Stimulated activated naive CD4-positive, alpha-beta T cell treated with Interleukin-2 at 50 U/mL for 16 hours (primary cell): ENCODE data around the gene HOXD8.

Source experiments
- DNase-seq: peaks from one replicate; lab custom pipeline; 2025; lab: John Stamatoyannopoulos, UW

HOXD8 gene

DNA sequence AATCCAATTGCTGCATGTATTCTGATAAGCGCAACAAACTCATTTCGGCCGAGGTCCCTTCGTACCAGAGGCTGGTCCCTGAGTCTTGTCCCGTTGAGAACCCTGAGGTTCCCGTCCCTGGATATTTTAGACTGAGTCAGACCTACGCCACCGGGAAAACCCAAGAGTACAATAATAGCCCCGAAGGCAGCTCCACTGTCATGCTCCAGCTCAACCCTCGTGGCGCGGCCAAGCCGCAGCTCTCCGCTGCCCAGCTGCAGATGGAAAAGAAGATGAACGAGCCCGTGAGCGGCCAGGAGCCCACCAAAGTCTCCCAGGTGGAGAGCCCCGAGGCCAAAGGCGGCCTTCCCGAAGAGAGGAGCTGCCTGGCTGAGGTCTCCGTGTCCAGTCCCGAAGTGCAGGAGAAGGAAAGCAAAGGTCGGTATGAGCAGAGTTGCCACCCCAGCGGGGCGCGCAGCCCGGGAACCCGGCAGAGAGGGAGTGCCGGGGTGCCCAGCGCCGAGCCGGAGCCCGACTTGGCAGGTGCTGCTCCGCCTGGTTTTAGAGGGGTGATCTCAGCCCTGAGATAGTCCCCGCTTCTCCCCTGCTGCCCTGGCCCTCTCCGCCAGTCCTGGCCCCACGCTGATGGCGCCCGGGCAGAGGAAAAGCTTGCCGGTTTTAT lies 12.2 kb upstream of the HOXD8 start:
- no peak for DNase-seq

DNA sequence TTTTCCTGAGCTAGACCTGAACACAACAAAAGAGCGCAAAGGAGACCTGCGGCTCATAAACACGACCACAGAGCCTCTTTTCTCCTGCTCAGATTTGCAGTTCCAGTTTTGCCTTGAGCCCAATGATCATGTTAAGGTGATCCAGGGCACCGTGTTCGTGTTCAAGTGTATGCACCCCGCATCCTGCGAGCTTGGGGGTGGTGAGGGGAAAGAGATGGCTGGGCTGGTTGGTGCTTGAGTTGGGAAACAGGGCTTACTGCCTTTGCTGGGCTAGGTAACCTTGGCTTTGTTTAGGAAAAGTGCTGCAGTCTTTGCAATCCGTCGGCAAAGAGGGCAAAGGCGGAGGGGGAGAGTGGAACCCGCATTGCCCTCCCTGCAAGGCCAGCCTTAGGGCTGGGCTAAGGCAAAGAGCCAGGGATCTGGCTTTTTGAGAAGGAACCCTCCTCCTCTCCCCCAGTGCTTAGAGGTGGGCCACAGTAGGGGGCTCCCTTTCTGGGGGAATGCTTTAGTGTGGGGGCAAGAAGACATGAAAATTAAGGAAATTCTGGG lies 11.6 kb upstream of the HOXD8 start:
- DNase-seq = no peak

DNA sequence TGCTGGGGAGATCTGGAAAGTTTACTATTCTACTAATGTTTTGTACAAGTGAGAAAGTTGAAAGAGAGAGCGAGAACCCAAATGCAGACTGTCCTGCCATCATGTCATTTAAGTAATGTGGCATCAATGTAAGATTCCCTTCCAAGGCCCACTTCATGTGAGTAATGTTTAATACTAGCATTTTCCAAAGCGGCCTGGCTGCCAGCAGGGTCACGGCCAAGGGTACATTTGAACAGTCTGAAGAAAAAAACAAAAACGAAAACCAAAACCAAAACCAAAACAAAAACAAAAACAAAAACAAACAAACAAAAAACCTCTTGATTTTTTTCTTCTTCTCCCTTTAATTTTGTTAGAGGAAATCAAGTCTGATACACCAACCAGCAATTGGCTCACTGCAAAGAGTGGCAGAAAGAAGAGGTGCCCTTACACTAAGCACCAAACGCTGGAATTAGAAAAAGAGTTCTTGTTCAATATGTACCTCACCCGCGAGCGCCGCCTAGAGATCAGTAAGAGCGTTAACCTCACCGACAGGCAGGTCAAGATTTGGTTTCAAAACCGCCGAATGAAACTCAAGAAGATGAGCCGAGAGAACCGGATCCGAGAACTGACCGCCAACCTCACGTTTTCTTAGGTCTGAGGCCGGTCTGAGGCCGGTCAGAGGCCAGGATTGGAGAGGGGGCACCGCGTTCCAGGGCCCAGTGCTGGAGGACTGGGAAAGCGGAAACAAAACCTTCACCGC lies 10.7 kb upstream of the HOXD8 start:
- DNase-seq = no peak

DNA sequence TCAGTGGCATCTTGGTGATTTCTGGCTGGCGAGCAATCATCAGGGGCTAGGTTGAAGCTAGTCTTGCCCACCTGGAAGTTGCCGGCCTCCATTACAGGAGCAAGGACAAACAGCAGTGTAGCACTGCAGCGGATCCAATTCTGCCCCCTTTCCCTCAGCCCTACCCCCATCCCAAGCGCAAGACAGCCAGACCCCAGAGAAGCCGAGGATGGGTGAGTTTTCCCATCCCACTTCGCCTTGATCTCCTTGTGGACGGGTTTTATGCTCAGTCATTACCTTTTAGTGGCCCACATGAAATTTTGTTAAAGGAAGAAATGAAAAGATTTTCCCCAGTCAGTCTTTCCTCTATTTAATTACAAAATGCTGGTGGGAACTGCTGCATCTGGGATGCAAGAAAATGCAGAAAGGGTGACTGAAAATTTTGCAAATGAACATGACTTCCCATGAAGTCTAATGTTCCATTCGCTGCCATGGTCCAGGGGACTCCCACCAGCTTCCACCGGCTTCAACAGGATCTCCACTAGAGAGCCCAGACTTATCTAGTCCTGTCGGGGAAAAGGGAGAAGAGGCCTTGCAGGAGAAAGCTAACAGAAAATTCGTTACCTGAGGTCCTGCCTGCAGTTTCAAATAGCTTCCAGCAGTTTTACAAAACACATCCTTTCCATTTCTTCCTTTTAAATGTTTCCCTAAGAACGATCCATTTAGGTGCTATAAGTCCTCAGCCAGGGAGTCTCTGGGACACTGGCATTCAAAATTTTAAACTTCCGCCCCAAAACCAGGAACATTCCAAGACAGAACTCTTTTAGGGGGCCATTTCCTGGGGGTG lies 8.9 kb upstream of the HOXD8 start:
- DNase-seq = no peak

DNA sequence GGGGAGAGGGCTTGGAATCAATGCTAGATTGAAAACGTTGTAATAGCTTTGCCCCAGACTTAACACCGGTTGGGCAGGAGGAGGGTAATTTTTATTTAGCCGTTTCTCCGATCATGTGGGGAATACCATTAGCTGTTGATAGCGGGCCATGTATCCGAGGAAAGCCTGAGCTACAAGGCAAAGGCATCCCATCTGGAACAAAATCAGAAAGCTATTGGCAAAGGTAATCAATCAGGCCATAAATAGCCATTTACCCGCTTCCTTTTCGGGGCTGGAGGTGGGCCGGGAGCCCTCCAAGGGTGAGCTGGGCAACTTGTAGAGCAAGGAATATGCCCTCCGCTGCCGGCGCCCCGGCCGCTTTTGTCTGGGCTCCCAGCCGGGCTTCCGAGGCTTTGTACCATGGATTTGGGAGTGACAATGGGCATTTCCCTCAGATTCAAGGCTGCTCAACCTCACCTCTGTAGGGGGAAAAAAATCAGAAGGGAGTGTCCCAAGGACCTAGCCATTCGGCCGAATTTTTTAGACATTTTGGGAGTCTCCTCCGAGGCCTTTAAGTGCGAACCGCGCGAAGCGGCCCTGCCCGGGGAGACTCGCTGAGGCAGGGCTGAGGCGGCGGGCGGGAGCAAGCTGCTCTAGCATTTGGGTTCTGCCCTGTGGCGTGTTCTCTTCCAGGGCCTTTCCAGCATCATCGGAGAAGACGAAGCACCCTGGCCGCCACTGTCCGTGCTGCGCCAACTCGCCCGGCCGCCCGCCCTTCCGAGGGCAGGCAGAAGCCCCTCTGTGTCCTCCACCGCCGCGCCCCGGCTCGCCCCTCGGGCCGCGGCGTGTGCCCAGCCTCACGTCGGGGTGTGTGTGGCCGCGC lies 8.1 kb upstream of the HOXD8 start:
- DNase-seq = no peak

DNA sequence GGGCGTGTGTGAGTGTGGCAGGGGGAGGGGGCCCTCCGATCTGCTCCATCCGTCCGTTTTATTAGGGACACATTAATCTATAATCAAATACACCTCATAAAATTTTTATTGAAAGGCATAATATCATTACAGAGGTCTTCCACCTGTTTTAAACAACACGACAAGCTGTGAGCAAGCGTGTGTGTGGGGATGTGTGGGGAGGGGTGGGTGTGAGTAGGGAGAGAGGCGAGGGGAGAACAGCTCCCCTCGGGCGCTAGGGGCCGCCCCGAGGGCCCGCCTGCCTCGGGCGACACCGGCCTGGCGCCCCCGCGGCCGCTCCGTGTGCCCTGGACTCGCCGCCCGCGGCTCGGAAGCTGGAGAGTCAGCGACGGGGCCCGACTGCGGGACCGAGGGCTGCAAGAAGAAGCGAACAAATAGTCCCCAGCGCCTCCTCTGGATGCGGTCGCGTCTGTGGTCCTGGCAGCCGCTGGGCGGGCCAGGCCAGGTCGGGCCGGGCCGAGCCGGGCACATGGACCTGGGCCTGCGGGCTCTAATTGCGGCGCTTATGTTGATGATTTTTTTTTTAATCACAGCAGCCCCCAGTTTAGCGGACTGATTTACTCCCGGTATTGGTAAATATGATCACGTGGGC lies 7.3 kb upstream of the HOXD8 start:
- no peak for DNase-seq

DNA sequence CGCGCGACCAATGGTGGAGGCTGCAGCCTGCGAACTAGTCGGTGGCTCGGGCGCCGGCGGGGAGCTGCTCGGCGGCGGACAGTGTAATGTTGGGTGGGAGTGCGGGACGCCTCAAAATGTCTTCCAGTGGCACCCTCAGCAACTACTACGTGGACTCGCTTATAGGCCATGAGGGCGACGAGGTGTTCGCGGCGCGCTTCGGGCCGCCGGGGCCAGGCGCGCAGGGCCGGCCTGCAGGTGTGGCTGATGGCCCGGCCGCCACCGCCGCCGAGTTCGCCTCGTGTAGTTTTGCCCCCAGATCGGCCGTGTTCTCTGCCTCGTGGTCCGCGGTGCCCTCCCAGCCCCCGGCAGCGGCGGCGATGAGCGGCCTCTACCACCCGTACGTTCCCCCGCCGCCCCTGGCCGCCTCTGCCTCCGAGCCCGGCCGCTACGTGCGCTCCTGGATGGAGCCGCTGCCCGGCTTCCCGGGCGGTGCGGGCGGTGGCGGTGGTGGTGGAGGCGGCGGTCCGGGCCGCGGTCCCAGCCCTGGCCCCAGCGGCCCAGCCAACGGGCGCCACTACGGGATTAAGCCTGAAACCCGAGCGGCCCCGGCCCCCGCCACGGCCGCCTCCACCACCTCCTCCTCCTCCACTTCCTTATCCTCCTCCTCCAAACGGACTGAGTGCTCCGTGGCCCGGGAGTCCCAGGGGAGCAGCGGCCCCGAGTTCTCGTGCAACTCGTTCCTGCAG lies 6.7 kb upstream of the HOXD8 start, which contains the start of gene HOXD9:
Gene HOXD9 (plus strand): TSS at position 37 of the 728 bp plus-strand sequence. CDS start 50 bp downstream, at position 87.
- DNase-seq = no peak

DNA sequence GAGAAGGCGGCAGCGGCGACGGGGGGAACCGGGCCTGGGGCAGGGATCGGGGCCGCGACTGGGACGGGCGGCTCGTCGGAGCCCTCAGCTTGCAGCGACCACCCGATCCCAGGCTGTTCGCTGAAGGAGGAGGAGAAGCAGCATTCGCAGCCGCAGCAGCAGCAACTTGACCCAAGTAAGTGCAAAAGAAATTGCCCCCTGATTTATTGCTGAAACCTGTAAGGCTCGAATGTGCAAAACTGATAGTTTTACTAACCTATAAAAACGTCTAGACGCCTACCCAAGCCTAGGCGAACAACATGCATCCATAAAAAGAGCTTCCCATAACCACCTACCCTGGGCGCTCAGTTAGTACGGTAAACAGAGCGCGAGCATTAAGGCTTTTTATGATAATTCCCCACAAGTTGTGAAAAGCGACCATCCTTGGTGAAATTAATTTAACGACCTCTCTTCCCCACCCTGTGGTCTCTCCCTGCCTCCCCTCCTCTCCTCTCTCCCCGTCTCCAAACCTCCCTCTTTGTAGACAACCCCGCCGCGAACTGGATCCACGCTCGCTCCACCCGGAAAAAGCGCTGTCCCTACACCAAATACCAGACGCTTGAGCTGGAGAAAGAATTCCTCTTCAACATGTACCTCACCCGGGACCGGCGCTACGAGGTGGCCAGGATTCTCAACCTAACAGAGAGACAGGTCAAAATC lies 5.9 kb upstream of the HOXD8 start:
- no peak for DNase-seq

DNA sequence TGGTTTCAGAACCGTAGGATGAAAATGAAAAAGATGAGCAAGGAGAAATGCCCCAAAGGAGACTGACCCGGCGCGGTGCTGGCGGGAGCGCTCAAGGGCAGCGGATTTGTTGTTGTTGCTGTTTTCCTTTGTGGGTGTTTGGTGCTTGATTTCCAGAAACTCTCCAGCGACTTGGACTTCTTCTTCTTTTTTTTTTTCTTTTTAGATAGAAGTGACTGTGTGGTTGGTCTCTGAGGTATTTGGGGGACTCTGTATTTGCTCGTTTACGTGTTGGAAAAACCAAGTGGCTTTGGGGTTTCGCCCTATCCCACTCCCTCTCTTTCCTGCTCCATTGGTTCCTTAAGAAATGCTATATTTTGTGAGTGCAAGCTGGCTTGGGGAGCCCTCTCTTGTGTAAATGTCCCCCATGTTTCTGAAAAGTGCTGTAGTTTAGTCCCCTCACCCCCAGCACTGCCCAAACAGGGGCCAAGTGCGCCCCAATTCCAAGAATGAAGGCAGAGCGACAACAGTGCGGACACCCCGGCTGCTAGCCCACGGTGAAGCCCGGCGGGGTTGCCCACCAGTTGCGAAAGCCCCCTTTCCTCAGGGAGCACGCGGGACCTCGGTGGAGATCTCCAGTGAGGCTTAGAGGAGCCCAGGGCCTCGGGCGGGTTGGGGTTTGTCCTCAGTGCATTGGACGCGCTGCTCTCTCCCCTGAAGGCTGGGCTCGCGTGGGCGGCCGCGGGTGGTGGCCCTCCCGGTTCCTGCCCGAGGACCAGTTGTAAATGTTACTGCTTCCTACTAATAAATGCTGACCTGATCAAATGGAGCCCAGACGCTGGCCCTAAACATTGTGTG lies 5.2 kb upstream of the HOXD8 start:
- no peak for DNase-seq

DNA sequence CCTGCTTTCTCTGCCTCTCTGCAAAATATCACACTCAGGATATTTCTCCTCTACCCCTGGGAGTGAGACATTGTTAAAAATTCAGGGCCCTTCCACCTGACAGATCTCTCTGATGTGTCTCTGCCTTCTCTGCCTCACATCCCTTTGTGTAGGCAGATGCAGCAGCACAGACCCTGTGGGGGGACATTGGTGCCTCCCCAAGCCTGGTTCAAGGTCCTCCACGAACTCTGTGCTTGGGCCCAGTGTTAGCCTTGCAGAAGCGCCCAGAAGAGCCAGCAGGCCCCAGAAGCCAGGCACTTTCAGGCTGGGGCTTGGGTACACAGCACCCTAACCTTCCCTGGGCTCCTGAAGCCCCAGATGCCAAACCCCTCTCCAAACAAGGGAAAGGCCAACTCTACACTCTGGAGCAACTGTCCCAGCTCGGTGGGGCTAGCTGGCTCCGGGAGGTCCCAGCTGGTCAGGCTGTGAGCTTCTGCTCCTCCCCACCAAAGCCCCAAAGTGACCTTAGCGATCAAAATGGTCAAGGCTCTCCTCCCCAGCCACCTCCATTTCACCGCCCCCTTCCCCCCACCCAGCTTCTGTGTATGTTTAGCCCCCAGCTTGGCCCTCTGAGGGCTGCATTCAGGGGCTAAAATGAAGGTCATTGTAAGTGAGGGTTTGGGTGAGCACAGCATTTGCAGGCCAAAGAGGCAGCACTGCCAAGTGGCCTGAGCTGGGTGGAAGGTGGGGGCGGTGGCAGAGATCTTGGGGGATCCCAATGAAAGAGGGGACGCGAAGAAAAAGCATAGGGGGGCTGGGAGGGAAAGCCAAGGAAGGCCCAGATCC lies 4.3 kb upstream of the HOXD8 start:
- DNase-seq = no peak

DNA sequence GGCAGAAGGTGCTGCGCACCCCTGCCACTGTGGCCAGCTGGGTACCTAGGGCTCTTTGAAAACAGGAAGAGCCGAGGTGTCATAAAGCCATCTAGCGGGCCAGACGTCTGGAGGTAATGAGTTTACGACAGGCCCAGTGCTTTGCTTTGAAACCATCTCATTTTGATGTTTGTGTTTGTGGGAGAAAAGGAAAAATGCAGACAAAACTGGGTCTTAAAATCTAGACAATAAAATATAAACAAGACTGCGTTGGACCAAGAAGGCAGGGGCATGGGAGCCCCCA lies 3.8 kb upstream of the HOXD8 start:
- DNase-seq = no peak

DNA sequence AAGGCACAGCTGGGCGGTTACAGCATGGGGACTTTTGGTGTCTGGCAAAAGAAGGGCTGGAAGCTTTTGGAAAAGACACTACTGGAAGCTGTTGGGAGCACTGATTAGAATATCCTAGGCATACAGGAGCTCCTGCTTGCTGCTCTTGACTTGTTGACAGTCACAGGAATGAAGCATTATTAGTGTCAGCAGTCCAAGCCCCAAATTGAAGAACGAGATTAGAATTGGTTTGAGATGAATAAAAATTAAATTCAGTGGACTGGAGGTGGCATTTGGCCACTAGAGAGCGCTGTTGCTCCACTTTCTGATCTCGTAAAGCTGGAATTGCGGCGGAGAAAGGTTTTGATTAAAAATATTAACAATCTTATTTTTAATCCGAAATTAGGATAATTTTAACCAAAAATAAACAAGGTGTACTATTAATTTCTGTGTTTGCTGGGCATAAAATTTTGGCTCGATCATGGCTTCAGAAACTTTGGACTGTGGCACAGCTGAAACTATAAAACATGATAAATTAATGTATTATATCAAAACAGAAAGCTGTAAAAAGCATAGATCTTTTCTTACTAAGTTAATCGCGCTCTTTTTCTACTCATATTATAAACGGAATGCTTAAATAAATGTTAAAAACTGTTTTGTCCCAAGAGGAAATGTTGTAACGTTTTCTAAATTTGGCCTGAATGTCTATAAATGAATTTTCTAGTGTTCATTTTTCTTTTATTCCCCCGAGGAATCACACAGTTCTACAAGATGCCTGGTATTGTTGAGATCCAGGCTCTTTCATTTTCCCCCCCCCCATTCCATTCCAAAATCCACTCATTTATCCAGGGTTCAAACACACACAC lies 2.4 kb upstream of the HOXD8 start:
- DNase-seq = peak; percentile 31

DNA sequence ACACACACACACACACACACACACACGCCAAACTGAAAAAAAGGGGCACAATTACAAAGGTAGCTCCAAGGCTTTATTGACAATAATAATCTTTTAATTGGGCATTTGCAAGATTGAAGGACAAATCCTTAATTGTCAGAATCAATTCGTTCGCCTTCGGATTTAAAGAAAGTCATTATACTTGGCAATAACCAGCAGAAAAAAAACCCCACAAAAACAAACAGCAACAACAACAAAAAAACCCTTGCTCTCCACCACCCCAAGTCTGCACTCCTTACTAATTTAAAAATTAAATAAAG lies 1.8 kb upstream of the HOXD8 start:
- DNase-seq = no peak

DNA sequence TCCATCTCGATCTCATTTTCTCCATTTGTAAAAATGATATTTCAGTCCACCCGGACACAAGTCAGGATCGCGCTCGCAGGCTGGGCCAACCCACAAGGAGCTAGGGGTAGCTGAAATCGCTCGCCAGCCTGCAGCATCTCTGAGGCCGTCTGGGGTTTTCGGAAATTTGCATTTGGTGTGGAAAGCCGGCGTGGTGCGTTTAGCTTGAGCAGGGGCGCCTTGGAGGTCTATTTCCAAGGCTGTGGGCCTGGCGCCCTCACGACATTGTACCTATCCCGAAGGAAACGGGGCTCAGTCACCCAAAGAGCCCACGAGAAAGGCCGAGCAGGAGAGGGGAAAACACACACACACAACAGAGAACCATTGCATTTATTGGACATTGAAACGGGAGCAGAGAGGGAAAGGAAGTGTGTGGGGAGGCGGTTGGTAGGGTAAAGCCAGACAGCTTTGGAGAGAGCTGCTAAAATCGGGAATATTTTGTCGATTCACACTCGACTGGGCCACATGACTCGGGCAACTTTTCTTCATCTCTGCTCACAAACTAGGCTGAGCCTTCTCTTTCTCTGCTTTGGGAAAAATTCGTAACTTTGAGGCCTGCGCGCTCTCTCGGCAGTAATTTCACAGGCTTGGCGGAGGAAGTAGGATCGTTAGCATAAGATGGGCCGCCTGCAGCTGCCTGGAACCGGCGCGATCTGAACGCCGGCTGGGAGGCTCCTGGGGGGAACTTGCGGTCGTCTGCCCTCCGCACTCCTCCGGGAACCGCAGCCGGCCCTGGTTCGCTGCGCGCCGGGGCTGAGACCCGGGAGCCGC lies 1.1 kb upstream of the HOXD8 start:
- no peak for DNase-seq

DNA sequence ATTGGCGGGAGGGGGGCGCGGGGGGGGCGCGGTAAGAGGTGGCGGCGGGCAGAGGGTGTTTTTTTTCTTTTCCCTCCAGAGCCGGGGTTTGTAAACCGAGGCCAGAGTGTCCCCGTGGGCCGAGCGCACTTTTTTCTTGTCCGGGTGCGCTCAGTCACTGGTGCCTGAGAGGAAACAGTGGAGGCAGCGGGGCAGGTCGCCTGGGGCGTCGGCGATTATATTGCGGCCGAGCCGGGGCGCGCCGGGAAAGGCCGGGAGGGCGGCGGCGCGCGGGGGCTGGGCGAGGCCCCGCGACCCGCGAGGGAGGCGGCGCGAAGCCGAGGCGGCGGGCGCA lies 275 bp downstream of the HOXD8 start:
- no peak for DNase-seq

DNA sequence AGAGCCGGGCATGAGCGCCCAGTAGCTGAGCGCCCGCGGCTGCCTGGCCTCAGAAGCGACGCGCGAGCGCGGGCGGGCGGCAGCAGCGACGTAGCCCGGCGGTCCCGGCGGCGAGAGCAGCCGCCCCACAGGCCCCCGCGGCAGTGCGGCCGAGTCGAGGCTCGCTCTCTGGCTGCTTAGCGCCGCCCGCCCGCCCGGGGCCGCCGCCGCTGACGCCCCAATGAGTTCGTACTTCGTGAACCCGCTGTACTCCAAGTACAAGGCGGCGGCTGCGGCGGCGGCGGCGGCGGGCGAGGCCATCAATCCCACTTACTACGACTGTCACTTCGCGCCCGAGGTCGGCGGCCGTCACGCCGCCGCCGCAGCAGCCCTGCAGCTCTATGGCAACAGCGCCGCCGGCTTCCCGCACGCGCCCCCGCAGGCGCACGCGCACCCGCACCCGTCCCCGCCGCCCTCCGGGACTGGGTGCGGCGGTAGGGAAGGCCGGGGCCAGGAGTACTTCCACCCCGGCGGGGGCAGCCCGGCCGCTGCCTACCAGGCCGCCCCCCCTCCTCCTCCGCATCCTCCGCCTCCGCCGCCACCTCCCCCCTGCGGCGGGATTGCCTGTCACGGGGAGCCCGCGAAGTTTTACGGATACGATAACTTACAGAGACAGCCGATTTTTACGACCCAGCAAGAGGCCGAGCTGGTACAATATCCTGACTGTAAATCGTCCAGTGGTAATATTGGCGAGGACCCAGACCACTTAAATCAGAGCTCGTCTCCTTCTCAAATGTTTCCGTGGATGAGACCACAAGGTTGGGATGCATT lies 847 bp downstream of the HOXD8 start:
- no peak for DNase-seq
